ENCODE data around the gene BDKRB2.

The BDKRB2 gene

GRCh38 chr14:96177766-96178375 lies 26.8 kb upstream of the BDKRB2 start:
- DNase-seq, result no peak

DNA sequence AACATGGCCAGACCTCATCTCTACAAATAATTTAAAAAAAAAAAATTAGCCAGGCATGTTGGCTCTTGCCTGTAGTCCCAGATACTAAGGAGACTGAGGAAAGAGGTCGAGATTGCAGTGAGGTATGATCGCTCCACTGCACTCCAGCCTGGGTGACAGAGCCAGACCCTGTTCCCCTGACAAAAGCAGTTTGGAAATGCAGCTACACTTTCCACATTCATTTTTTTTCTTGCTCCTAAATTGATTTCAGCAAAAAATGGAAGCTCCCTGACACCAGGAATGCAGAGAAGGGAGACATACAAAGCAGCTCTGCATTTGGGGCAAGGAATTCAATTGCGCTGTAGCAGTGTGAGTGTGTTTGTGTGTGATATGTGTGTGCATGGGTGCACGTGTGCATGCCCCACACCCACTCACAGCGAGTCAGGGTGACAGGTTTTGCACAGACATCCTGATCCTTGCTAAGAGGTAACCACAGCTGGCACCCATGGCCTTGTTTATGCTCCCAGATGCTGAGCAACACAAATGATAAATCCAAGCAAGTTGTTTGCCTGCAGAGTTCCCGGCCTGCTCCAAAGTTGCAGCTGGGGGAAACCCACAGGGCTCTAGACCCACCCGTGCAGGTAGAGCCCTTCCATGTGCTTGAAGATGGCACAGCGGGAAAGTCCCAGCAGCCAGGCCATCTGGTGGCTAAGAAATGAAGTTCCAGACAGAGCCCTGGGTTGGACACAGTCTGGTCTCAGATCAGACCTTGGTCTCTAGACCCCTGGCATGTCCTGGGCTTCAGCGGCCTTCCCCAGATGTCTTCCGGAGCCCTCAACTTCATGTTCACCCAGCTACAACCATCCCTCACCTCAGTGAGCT lies 25.9 kb upstream of the BDKRB2 start:
- no peak for DNase-seq

DNA sequence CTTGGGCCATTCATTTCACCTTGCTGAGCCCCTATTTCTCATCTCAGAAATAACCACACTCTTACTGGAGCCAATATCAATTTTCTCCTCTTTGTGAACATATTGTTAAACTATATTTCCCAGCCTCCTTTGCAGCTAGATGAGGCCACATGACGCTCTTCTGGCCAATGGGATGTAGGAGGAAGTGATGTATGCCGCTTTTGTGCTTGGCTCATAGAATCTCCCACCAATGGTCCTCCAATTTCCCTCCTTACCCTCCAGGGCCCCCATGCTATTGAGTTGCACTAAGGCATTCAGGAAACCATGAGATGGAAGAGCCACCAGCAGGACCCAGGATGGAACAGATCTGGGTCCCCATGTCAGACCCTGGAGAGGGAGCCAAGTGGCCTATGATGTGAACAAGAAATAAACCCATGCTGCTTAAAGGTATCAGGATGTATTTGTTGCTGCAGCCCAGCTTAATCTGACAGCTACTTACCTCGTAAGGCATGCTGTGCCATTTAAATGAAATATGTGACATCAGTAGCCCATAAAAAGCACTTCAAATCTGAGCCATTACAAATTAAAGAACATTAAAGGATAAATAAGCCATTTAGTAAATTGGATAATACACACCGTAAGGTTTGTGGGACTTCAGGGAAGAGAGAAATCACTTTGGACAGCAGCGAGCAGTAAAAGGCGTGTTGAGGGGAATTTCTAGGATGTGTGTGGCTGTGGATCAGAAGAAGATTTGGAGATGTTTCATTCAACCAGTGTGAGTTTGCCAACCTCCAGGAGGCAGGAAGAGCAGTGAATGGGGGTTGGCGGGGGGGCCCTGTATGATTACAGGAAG lies 24.4 kb upstream of the BDKRB2 start:
- DNase-seq, result no peak

DNA sequence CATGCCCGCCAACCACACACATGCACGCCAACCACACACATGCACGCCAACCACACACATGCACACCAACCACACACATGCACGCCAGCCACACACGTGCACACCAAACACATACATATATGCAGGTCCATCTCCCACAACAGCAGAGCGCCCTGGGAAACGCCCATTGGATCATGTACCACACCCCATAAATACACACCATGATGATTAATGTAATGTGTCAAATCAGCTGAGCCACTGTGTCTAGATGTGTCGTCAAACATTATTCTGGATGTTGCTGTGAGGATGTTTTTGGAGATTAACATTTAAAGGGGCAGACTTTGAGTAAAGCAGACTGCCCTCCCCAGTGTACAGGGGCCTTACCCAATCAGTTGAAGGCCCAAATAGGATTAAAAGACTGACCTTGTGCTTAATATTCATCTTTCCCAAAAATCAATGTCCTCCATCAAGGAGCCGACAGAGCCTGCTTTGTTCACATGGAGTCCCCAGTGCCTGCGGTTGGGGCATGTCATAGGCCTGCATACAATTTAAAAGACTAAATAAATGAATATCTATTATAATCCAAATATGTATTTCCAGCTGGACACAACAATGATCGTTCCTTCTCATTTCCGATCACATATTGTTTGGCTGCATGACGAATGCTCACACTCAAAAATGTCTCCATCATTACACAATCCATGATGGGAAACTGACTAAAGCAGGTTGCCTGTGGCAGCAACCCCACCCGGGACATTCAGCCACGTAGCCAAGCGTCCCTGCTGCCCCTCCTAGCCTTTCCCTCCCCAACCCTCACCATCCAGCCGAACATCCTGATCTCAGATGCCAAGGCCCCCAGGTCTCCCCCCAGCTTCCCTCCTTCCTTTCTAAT lies 23.2 kb upstream of the BDKRB2 start:
- no peak for DNase-seq

DNA sequence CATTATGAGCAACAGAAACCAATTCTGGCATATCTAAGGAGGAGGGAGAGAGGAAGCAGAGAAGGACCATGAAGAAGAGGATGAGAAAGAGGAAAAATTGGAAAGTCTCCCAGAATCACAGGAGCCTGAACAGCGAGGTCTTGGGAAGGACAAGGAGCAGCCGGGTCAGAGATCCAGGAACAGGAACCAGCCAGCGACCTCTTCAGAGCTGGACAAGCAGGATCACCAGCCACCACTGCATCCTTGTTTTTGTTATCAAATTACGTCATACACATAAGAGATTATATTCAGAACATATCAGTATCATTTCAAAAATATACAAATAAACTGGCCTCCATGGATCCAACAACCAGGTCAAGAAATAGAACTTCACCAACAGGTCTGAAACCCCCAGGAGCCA lies 22.1 kb upstream of the BDKRB2 start:
- no peak for DNase-seq

DNA sequence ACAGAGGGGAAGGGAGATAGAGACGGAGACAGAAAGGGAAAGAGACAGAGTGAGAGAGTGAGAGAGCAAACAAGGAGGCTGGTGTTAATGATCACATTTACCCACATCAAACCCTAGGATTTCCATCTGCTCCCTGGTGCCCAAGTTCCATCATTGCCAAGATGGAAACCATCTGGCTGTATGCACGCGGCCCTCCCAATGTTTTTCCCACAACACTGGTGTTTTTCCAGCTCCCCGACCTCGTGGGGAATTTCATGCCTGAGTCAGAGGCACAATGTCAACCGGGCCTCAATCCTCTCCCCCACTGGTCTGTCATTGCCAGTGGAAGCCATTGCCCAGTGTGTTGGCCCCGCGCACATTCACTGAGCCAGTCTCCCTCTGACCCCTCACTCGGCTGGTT lies 19.9 kb upstream of the BDKRB2 start:
- no peak for DNase-seq

DNA sequence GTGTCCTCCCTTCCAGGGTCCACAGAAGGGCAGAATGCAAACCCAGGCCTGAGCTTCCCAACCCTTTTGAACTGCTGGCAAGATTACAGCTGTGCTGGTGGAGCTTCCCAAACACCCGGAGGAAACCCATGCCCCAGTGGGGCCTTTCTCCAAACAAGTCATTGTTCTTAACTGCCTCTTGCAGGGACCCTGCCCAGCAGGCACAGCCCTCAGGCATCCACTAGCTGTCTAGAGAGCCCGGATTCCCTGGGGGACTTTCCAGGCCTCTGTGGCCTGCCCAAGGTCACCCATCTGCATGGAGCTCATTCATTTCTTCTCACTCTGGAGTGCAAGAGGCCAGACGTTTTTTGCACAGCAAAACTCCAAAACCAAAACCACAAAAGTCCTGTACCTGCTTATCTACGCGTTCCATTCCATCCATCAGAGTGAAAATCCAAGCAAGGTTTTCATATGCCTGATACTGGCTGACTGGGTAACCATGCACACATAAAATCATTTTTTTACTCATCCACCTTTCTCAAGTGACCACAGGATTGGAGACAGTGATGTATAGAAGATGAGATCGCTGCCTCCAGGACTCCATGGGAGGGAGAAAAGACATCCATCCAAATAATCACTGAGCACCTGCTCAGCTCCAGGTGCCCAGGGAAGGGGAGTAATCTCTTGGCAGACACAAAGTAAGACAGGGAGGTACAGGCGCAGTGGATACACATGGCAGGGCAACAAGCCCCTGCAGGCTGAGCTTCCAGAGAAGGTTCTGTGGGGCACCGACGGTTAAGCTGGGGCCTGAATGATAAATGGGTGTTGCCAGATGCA lies 17.2 kb upstream of the BDKRB2 start:
- DNase-seq, result no peak

DNA sequence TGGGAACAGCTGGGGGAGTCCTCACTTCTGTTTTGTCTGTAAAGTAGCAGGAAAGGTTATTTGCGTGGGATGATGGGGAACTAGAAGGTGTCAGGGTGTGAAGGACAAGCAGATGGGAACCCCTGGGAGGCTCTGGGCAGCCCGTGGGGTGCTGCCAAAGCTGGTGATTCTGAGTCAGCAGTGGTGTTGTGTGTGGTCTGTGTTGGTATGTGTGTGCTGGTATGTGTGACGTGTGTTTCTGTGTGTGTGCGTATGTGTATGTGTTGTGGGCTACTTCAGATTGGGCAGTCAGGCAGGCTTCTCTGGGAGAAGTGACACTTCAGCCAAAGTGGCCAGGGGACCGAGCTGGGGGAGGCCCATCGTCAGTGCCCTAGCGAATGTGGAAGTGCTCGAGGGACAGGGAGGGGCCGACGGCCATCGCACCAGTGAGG lies 15.3 kb upstream of the BDKRB2 start:
- DNase-seq, result no peak

GRCh38 chr14:96191353-96191752 lies 13.3 kb upstream of the BDKRB2 start:
- DNase-seq, result no peak

DNA sequence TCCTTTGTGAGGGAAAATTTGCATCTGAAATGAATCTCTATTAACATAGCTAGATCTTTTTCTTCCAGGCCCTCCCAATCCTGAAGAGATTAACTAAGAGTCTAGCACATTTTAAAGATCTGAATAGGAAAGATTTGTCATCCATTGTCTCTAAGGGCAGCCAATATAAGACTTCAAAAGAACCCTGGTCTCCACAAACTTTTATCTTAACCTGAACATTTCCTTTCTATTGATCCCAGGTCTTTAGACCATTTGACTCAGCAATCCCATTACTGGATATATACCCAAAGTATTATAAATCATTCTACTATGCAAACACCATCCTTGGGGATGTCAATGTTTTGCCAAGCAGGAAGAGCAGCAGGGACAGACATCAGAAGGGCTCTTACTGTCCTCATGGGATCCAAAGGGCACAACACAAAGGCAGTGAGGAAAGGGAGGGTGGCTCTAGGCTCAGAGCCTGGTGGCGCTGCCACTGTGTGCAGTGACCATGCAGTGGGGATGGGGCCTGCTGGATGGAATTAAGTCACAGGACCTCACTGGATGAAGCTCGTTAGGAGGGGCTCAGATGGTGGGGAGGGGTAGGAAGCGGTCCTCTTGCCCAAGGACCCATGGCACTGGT lies 12.7 kb upstream of the BDKRB2 start:
- no peak for DNase-seq

DNA sequence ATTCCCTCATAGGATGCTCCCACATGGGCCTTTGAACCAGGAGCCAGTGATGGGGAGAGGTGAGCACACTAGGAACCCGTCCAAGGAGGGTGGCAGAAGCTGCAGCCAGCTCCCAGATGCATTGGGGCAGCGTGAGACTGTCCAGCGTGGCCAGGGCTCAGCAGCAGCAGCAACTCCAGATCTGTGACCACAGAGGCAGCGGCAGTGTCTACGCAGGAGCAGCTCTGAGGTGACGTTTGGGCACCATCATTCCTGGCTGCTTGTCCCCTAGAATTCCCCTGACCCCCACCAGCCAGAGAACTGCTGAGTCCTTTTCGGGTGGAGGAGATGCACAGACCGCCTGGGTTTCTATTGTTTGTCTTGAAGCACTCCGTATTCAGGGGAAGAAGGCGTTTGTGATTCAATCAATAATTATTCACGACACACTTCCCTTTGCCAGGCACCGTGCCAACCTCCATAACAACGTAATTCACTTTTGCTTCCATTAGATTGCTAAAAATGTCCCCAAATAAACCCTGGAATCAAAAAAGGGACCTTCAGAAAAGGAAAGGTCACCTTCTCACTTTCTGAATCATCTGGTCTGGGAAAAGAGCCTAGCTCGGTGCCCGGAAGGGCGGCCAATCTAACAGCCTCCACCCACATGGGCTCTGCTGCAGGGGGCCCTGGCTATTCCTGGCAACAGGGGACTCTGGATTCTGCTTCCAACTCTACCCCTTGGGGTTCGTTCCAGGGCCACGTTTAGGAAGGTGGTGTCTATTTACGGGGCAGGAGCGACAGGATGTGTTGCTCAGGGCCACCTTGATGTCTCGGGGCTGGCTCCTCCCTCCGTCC lies 11.4 kb upstream of the BDKRB2 start:
- no peak for DNase-seq

DNA sequence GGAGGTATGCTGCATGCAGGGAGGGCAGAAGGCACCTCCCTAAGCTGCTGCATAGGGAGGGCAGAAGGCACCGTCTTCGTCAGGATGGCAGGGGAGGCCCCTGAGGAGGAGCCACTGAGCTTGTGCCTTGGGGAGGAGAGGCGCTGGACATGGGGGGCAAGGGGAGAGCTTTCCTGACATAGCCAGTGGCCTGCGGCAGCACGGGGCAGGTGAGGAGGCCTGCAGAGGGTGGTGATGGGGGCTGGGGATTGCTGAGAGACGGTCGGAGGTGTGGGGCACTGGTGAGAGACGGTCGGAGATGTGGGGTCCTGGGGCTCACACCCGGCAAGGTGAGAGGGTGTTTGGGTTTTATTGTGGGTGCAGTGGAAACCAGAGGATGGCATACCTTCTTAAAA lies 10.4 kb upstream of the BDKRB2 start:
- DNase-seq, result no peak

- no peak for DNase-seq
Observed at GRCh38 chr14:96194657-96195431, 9.8 kb upstream of the BDKRB2 start.

DNA sequence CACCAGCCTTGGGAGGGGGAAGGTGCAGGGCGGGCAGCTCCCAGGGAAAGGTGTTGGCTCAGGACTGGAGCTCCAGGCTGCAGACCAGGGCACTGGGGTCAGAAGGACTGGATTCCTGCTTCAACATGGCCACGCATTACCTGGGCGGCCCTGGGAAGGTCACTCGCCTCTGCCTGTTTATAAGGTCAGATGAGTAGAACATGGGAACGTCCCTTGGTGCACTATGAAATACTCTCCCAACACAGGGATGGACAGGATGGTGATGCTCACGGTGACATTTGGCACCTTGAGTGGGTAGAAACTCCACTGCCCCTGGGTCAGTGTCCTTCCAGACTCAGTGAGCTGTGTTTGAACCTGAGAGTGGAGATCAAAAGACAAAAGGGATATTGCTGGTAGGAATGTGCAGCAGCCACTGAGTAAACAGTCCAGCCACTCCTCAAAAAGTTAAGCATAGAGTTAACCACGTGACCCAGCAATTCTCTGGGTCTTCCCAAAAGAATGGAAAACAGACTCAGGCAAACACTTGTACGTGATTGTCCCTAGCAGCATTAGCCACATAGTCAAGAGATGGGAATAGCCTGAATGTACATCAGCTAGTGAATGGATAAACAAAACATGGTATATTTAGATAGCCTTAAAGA lies 9.1 kb upstream of the BDKRB2 start:
- DNase-seq, result no peak

GRCh38 chr14:96197163-96197852 lies 7.3 kb upstream of the BDKRB2 start:
- DNase-seq, result no peak

DNA sequence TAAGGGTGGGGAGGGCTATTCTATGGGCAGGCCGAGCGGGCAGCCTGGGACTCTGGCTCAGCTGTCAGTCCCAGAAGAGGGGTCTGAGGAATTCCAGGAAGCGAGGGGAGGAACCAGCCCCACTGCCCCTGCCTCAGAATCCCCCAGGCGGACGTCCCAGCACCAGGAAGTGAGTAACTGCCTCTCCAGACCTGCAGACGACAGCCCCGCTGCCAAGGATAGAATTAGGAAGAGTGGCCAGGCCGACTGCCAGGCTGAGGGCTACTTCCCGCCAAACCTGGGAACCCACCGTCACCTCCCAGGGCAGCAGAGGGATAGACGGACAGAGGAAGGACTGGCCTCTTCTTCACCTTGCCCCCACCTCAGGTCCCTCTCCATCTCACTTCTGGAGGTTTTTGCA lies 6.7 kb upstream of the BDKRB2 start:
- no peak for DNase-seq

- no peak for DNase-seq
Observed at GRCh38 chr14:96198430-96199130, 6.1 kb upstream of the BDKRB2 start.

- DNase-seq, result no peak
Observed at GRCh38 chr14:96201157-96201556, 3.5 kb upstream of the BDKRB2 start.
